ENCODE measurements around the gene ADGRL3. TPM values are rescaled to one million over a fixed set of nuclear protein-coding genes. Genes with fewer than 3 reads are reported as not detected.

Gene ADGRL3
- total RNA-seq, 1 donor from 2014 or later: 93.6 TPM

- H3K27me3 ChIP-seq: no peaks in the 10 kb centered on the region
- TF ChIP-seq EZH2phosphoT487 (IDR thresholded peaks at IDR 0.05) (no peak), EZH2 (IDR thresholded peaks at IDR 0.05) (no peak)
- TF ChIP-seq, protein P1, sequence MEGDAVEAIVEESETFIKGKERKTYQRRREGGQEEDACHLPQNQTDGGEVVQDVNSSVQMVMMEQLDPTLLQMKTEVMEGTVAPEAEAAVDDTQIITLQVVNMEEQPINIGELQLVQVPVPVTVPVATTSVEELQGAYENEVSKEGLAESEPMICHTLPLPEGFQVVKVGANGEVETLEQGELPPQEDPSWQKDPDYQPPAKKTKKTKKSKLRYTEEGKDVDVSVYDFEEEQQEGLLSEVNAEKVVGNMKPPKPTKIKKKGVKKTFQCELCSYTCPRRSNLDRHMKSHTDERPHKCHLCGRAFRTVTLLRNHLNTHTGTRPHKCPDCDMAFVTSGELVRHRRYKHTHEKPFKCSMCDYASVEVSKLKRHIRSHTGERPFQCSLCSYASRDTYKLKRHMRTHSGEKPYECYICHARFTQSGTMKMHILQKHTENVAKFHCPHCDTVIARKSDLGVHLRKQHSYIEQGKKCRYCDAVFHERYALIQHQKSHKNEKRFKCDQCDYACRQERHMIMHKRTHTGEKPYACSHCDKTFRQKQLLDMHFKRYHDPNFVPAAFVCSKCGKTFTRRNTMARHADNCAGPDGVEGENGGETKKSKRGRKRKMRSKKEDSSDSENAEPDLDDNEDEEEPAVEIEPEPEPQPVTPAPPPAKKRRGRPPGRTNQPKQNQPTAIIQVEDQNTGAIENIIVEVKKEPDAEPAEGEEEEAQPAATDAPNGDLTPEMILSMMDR (IDR thresholded peaks at IDR 0.05): no peak
- DNase-seq (ENCODE audit: low spot score): no peak
- Mint-ChIP-seq H3K36me3 (peaks cover 3% of the 10 kb centered on the region), H3K4me1 (no peaks in the 10 kb centered on the region), H3K4me3 (no peak overlapping the region), H3K27me3 (ENCODE audit: insufficient read depth, low read depth) (no peaks in the 10 kb centered on the region), H3K9me3 (peaks cover 2% of the 10 kb centered on the region), H3K27ac (no peak overlapping the region)
- no peak overlapping the region for H3K4me3 ChIP-seq
- no peaks in the 10 kb centered on the region for H4K20me1 ChIP-seq (ENCODE audit: low read depth)
- no peaks in the 10 kb centered on the region for H3K36me3 ChIP-seq
- H3K4me1 ChIP-seq: no peaks in the 10 kb centered on the region
- no peak overlapping the region for H3K9ac ChIP-seq
- no peaks in the 10 kb centered on the region for H3K79me2 ChIP-seq (ENCODE audit: low read depth)
- no peaks in the 10 kb centered on the region for H3K9me3 ChIP-seq (ENCODE audit: low read depth)
- no peak overlapping the region for H3K4me2 ChIP-seq
- no peak overlapping the region for H2AFZ ChIP-seq (replicated peaks)
- no peaks in the 10 kb centered on the region for H3F3A ChIP-seq (ENCODE audit: low read depth)
- no peak overlapping the region for H3K27ac ChIP-seq
These were observed 582.0 kb downstream of the ADGRL3 start for GRCh38 chr4:61782133-61782532.

GRCh38 chr4:61783050-61783449, 582.9 kb downstream of the ADGRL3 start:
- TF ChIP-seq EZH2phosphoT487 (IDR thresholded peaks at IDR 0.05) (no peak), EZH2 (IDR thresholded peaks at IDR 0.05) (no peak)
- TF ChIP-seq, protein P1 (IDR thresholded peaks at IDR 0.05): no peak
- no peaks in the 10 kb centered on the region for H3K27me3 ChIP-seq
- no peaks in the 10 kb centered on the region for H3K4me1 ChIP-seq
- no peak overlapping the region for H3K4me2 ChIP-seq
- Mint-ChIP-seq H3K4me1 (no peaks in the 10 kb centered on the region), H3K36me3 (peaks cover 4% of the 10 kb centered on the region), H3K4me3 (no peak overlapping the region), H3K9me3 (peaks cover 2% of the 10 kb centered on the region), H3K27me3 (ENCODE audit: insufficient read depth, low read depth) (no peaks in the 10 kb centered on the region), H3K27ac (no peak overlapping the region)
- no peaks in the 10 kb centered on the region for H4K20me1 ChIP-seq (ENCODE audit: low read depth)
- DNase-seq (ENCODE audit: low spot score): no peak
- no peaks in the 10 kb centered on the region for H3K9me3 ChIP-seq (ENCODE audit: low read depth)
- no peak overlapping the region for H2AFZ ChIP-seq (replicated peaks)
- no peak overlapping the region for H3K9ac ChIP-seq
- no peak overlapping the region for H3K4me3 ChIP-seq
- no peaks in the 10 kb centered on the region for H3F3A ChIP-seq (ENCODE audit: low read depth)
- no peaks in the 10 kb centered on the region for H3K79me2 ChIP-seq (ENCODE audit: low read depth)
- H3K27ac ChIP-seq: no peak overlapping the region
- no peaks in the 10 kb centered on the region for H3K36me3 ChIP-seq

DNA sequence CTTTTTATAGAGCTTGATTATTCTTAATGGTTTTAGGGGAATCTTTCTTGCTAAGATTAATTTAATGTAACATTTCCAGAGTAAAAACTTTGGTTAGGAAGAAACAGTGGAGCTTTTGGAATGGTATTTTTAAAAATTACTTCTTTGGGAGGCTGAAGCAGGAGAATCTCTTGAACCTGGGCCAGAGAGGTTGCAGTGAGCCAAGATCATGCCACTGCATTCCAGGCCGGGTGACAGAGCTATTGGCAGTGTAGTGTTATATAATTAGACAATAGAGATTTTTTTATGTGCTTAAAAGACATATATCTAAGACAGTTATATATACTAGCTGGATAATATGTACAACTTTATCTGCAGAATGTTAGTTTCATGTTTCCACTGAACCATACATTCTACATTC, 585.6 kb downstream of the ADGRL3 start:
- no peak overlapping the region for H3K9ac ChIP-seq
- no peak for DNase-seq (ENCODE audit: low spot score)
- peaks cover 4% of the 10 kb centered on the region for H3K36me3 ChIP-seq
- H3K4me1 ChIP-seq: no peaks in the 10 kb centered on the region
- H3K4me1 Mint-ChIP-seq: no peaks in the 10 kb centered on the region
- H3K27me3 ChIP-seq: no peaks in the 10 kb centered on the region
- H3K9me3 Mint-ChIP-seq: peaks cover 14% of the 10 kb centered on the region
- no peak overlapping the region for H3K4me3 ChIP-seq
- H3K27me3 Mint-ChIP-seq (ENCODE audit: insufficient read depth, low read depth): no peaks in the 10 kb centered on the region
- no peak overlapping the region for H3K4me2 ChIP-seq
- no peak overlapping the region for H3K27ac Mint-ChIP-seq
- no peaks in the 10 kb centered on the region for H3K79me2 ChIP-seq (ENCODE audit: low read depth)
- TF ChIP-seq EZH2phosphoT487 (IDR thresholded peaks at IDR 0.05) (no peak), EZH2 (IDR thresholded peaks at IDR 0.05) (no peak)
- TF ChIP-seq, protein P1 (IDR thresholded peaks at IDR 0.05): no peak
- no peaks in the 10 kb centered on the region for H4K20me1 ChIP-seq (ENCODE audit: low read depth)
- no peaks in the 10 kb centered on the region for H3K9me3 ChIP-seq (ENCODE audit: low read depth)
- H3F3A ChIP-seq (ENCODE audit: low read depth): no peaks in the 10 kb centered on the region
- no peak overlapping the region for H3K4me3 Mint-ChIP-seq
- H3K27ac ChIP-seq: no peak overlapping the region
- peaks cover 18% of the 10 kb centered on the region for H3K36me3 Mint-ChIP-seq
- H2AFZ ChIP-seq (replicated peaks): no peak overlapping the region

Data from neural progenitor cell (in vitro differentiated cells).